HepG2 (cell line): ENCODE measurements around the gene RBBP8NL. TPM values are rescaled to one million over a fixed set of nuclear protein-coding genes. Genes with fewer than 3 reads are reported as not detected.

Source experiments
- ETS1 ChIP-seq: sonication (generic); formaldehyde crosslinking; IDR thresholded peaks from 2 replicates; pipeline ENCODE4 v1.4.0; 2020; ENCODE audit warnings: missing genetic modification reagents
- FUBP1 ChIP-seq: sonication (generic); formaldehyde crosslinking; IDR thresholded peaks from 2 replicates; pipeline ENCODE4 v1.5.1; 2020; ENCODE audit warnings: missing genetic modification reagents, mild to moderate bottlenecking, borderline replicate concordance
- GRHL1 ChIP-seq: sonication (generic); formaldehyde crosslinking; conservative IDR thresholded peaks from 2 replicates; pipeline ENCODE4 v1.8.0; 2022; ENCODE audit warnings: missing genetic modification reagents
- HNRNPLL ChIP-seq: fragments of 200-400 bp; formaldehyde crosslinking; IDR thresholded peaks from 2 replicates; pipeline ENCODE4 v1.6.1; 2017; ENCODE audit warnings: mild to moderate bottlenecking, low read depth, low read length; ENCODE audit not compliant: poor library complexity, severe bottlenecking
- IRF9 ChIP-seq: sonication (generic); formaldehyde crosslinking; IDR thresholded peaks from 2 replicates; pipeline ENCODE4 v1.8.0; 2022; ENCODE audit warnings: missing genetic modification reagents, mild to moderate bottlenecking, borderline replicate concordance
- NCOA1 ChIP-seq: sonication (generic); formaldehyde crosslinking; IDR thresholded peaks from 2 replicates; pipeline ENCODE4 v1.9.0; 2021; ENCODE audit warnings: missing genetic modification reagents
- NKX3-1 ChIP-seq: sonication (generic); formaldehyde crosslinking; IDR thresholded peaks from 2 replicates; pipeline ENCODE4 v1.5.0; 2020; ENCODE audit warnings: missing genetic modification reagents
- PCBP2 ChIP-seq: fragments of 200-400 bp; formaldehyde crosslinking; optimal IDR thresholded peaks from 2 replicates; pipeline ENCODE3; 2018; ENCODE audit warnings: low read length, low read depth; ENCODE audit not compliant: poor library complexity, severe bottlenecking
- SMARCC2 ChIP-seq: fragments of 450-650 bp; IDR thresholded peaks from 2 replicates; pipeline ENCODE4 v1.6.1; 2017; ENCODE audit warnings: antibody characterized with exemption, mild to moderate bottlenecking
- TCF7L2 ChIP-seq: IDR thresholded peaks from 2 replicates; pipeline ENCODE4 v1.6.1; 2011; ENCODE audit warnings: mild to moderate bottlenecking, low read depth, low read length, moderate library complexity
- TGIF2 ChIP-seq: IDR thresholded peaks from 2 replicates; pipeline ENCODE4 v1.6.1; 2016; ENCODE audit warnings: control low read depth, missing compliant biosample characterization
- YEATS4 ChIP-seq: sonication (generic); formaldehyde crosslinking; IDR thresholded peaks from 2 replicates; pipeline ENCODE4 v1.4.0; 2020; ENCODE audit warnings: missing genetic modification reagents, borderline replicate concordance
- ZGPAT ChIP-seq: IDR thresholded peaks from 2 replicates; pipeline ENCODE4 v1.6.1; 2016; ENCODE audit warnings: mild to moderate bottlenecking
- ZIK1 ChIP-seq: sonication (generic); formaldehyde crosslinking; IDR thresholded peaks from 2 replicates; pipeline ENCODE4 v1.5.0; 2020; ENCODE audit warnings: mild to moderate bottlenecking, low read depth, missing genetic modification reagents, borderline replicate concordance
- ZMAT5 ChIP-seq: sonication (generic); formaldehyde crosslinking; IDR thresholded peaks from 2 replicates; pipeline ENCODE4 v1.5.0; 2020; ENCODE audit warnings: mild to moderate bottlenecking, low read depth, missing genetic modification reagents, borderline replicate concordance
- ZNF615 ChIP-seq: sonication (generic); formaldehyde crosslinking; IDR thresholded peaks from 2 replicates; pipeline ENCODE4 v1.5.0; 2020; ENCODE audit warnings: mild to moderate bottlenecking, missing genetic modification reagents, borderline replicate concordance
- ZNF768 ChIP-seq: sonication (generic); formaldehyde crosslinking; IDR thresholded peaks from 2 replicates; pipeline ENCODE4 v1.4.0; 2020; ENCODE audit warnings: missing genetic modification reagents
- ZNF784 ChIP-seq: sonication (generic); formaldehyde crosslinking; IDR thresholded peaks from 2 replicates; pipeline ENCODE4 v1.5.1; 2020; ENCODE audit warnings: missing genetic modification reagents, mild to moderate bottlenecking, borderline replicate concordance
- polyA plus RNA-seq, 8 experiments: library from polyadenylated mRNA; depleted of rRNA in 3 of 8; stranded (reverse) in 7 of 8; unstranded in 1 of 8; fragments of >200 nt; fragmentation: Illumina TruSeq in 4 of 8; extraction: Trizol in 4 of 8; gene quantifications; 2 replicates each; pipeline versions ENCODE4 v1.2.1 to v1.2.3, GENCODE V29; 2011 to 2016; ENCODE audit warnings: low read depth in 4 of 8, missing spikeins in 1 of 8, mixed read lengths in 1 of 8; ENCODE audit not compliant: insufficient read depth in 1 of 8
- total RNA-seq, 5 experiments: library from RNA; depleted of rRNA; stranded (reverse); fragments of >200 nt; fragmentation: Illumina TruSeq; extraction: Trizol; gene quantifications; 2 replicates each; pipeline ENCODE4 v1.2.3, GENCODE V29; 2016; ENCODE audit warnings: low read depth in 1 of 5

Gene RBBP8NL
- total and polyA plus RNA-seq, 2 of the 13 experiments (the other 11 are each of a cell fraction or from before 2014, with no cell fraction given): 0.69 to 0.86 TPM

GRCh38 chr20:62368392-62368975, 58.9 kb downstream of the RBBP8NL start (continued):
- TF ChIP-seq NKX3-1 (no peak), TCF7L2 (no peak), TGIF2 (CRISPR knock-in tag) (no peak), ZNF615 (no peak), HNRNPLL (no peak), GRHL1 (no peak), ZNF768 (CRISPR knock-in tag) (no peak), SMARCC2 (no peak), NCOA1 (CRISPR knock-in tag) (no peak), ZIK1 (CRISPR knock-in tag) (no peak), ZMAT5 (CRISPR knock-in tag) (no peak), ETS1 (CRISPR knock-in tag) (peak; percentile 4; the same call in 1 of the 2 replicates), ZGPAT (CRISPR knock-in tag) (peak; percentile 57), IRF9 (CRISPR knock-in tag) (no peak), YEATS4 (CRISPR knock-in tag) (0 out of 2 replicates have a peak, but pooled peaks have one; percentile 0), ZNF784 (CRISPR knock-in tag) (no peak), FUBP1 (CRISPR knock-in tag) (peak; percentile 2; the same call in 1 of the 2 replicates), PCBP2 (no peak)
